Loucy (cell line): ENCODE results near the gene CASKIN2.

Source experiments
- H2AFZ ChIP-seq: fragments of 200-600 bp; sonication (generic); 2 replicates; pipeline ENCODE4 v1.6.0; 2016; ENCODE audit warnings: antibody characterized with exemption, mild to moderate bottlenecking, low read length, moderate library complexity
- H3F3A ChIP-seq: fragments of 200-600 bp; 2 replicates; pipeline ENCODE4 v1.6.0; 2016; ENCODE audit warnings: antibody characterized with exemption, low read depth, mild to moderate bottlenecking
- H3K27me3 ChIP-seq: fragments of 200-600 bp; sonication (generic); 2 replicates; pipeline ENCODE4 v1.6.1; 2014; ENCODE audit warnings: low read length, mild to moderate bottlenecking; ENCODE audit not compliant: insufficient read depth, poor library complexity, severe bottlenecking
- H3K36me3 ChIP-seq: fragments of 200-600 bp; sonication (generic); 2 replicates; pipeline ENCODE4 v1.6.1; 2016; ENCODE audit warnings: low read length; ENCODE audit not compliant: insufficient read depth
- H3K4me1 ChIP-seq: fragments of 200-600 bp; sonication (generic); 2 replicates; pipeline ENCODE4 v1.5.1; 2014; ENCODE audit warnings: low read length, mild to moderate bottlenecking; ENCODE audit not compliant: insufficient read depth, poor library complexity, severe bottlenecking
- H3K4me2 ChIP-seq: fragments of 200-600 bp; sonication (generic); 2 replicates; pipeline ENCODE4 v1.6.0; 2014; ENCODE audit warnings: antibody characterized with exemption, low read length, low read depth, mild to moderate bottlenecking; ENCODE audit not compliant: poor library complexity, severe bottlenecking
- H3K4me3 ChIP-seq: fragments of 200-600 bp; sonication (generic); 2 replicates; pipeline ENCODE4 v1.5.1; 2014; ENCODE audit warnings: low read length, mild to moderate bottlenecking, mixed read lengths; ENCODE audit not compliant: poor library complexity, severe bottlenecking
- H3K79me2 ChIP-seq: fragments of 200-600 bp; sonication (generic); 2 replicates; pipeline ENCODE4 v1.6.1; 2014; ENCODE audit warnings: low read length; ENCODE audit not compliant: insufficient read depth
- H3K9ac ChIP-seq: fragments of 200-600 bp; sonication (generic); 2 replicates; pipeline ENCODE4 v1.6.0; 2014; ENCODE audit warnings: mild to moderate bottlenecking, low read depth, low read length, moderate library complexity; ENCODE audit not compliant: poor library complexity, severe bottlenecking
- H3K9me2 ChIP-seq: fragments of 200-600 bp; sonication (generic); replicated peaks from 2 replicates; pipeline ENCODE4 v1.6.1; 2016; ENCODE audit warnings: low read depth, low read length, mixed read lengths
- H3K9me3 ChIP-seq: fragments of 200-600 bp; sonication (generic); 2 replicates; pipeline ENCODE4 v1.6.1; 2014; ENCODE audit warnings: mild to moderate bottlenecking, antibody characterized with exemption, low read length, low read depth; ENCODE audit not compliant: insufficient read depth
- H4K20me1 ChIP-seq: fragments of 200-600 bp; sonication (generic); 2 replicates; pipeline ENCODE4 v1.6.0; 2014; ENCODE audit warnings: antibody characterized with exemption, low read length, mild to moderate bottlenecking; ENCODE audit not compliant: insufficient read depth, poor library complexity, severe bottlenecking
- EZH2phosphoT487 ChIP-seq: fragments of 200-600 bp; IDR thresholded peaks from 2 replicates; pipeline ENCODE4 v1.6.1; 2018; ENCODE audit warnings: antibody characterized with exemption, mild to moderate bottlenecking, moderate library complexity, borderline replicate concordance
- TF ChIP-seq, protein P1 (sequence below): fragments of 200-600 bp; sonication (generic); conservative IDR thresholded peaks from 2 replicates; pipeline ENCODE4 v1.5.1; 2014; ENCODE audit warnings: mild to moderate bottlenecking, antibody characterized with exemption, low read length

Gene CASKIN2

DNA sequence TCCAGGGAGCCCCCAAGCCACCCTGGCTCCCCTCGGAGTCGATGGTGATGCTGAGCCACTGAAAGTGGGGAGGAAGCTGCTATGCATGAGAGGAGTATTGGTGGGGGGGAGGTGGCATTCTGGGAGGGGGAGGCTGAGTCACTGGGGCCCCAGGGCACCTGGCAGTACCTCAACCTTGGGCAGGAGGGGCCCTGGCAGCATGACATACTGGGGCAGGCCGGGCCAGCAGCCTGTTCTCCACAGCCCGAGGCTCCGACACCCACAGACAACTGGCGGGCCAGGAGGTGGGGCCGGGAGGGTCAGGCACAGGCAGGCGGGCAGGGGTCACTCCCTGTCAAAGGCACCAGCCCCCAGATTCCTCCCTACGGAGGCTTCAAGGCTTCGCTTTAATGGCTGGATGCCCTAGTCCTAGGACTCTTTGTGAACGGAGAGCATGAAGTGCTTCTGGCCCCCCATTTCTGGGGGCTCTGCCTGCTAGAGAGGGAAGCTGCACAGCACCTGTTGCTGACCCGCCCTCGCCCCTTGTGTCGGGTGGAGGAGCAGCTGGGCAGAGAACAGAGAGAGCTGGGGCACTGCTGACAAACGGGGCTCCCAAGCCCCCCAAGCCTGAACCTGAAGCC lies 928 bp downstream of the CASKIN2 start:
- Histone ChIP-seq H3K4me3 (peak overlapping the region; percentile 84), H3K79me2 (peaks cover 8% of the 10 kb centered on the region; the same call in 1 of the 2 replicates), H3F3A (no peaks in the 10 kb centered on the region), H3K27me3 (no peaks in the 10 kb centered on the region), H3K9ac (peak overlapping the region; percentile 65), H3K36me3 (no peaks in the 10 kb centered on the region), H3K4me1 (peaks cover 36% of the 10 kb centered on the region), H4K20me1 (peaks cover 13% of the 10 kb centered on the region), H3K9me3 (no peaks in the 10 kb centered on the region), H3K9me2 (no peaks in the 10 kb centered on the region), H2AFZ (0 out of 2 replicates have a peak overlapping the region, but pooled peaks have one; percentile 65), H3K4me2 (peak overlapping the region; percentile 99)
- no peak for TF ChIP-seq EZH2phosphoT487
- TF ChIP-seq, protein P1, sequence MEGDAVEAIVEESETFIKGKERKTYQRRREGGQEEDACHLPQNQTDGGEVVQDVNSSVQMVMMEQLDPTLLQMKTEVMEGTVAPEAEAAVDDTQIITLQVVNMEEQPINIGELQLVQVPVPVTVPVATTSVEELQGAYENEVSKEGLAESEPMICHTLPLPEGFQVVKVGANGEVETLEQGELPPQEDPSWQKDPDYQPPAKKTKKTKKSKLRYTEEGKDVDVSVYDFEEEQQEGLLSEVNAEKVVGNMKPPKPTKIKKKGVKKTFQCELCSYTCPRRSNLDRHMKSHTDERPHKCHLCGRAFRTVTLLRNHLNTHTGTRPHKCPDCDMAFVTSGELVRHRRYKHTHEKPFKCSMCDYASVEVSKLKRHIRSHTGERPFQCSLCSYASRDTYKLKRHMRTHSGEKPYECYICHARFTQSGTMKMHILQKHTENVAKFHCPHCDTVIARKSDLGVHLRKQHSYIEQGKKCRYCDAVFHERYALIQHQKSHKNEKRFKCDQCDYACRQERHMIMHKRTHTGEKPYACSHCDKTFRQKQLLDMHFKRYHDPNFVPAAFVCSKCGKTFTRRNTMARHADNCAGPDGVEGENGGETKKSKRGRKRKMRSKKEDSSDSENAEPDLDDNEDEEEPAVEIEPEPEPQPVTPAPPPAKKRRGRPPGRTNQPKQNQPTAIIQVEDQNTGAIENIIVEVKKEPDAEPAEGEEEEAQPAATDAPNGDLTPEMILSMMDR, result no peak

DNA sequence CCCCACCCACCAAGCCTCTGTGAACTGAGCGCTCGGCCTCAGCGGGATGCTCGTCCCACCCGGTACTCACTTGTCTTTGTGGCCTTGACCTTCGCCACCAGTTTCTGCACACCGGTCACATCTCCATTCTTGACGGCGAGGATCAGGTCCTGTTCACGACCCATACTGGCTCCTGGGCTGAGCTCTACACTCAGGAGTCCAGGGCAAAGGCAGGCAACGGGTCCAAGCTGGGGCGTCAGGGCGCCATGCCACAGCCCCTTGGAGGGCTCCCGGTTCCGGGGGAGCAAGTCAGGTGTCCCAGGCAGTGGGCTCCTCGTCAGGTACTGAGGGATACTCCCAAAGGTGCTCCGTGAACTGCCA lies 1.7 kb downstream of the CASKIN2 start:
- Histone ChIP-seq H3K36me3 (no peaks in the 10 kb centered on the region), H3K9me2 (no peaks in the 10 kb centered on the region), H3K4me2 (peak overlapping the region; percentile 99), H3F3A (no peaks in the 10 kb centered on the region), H3K9me3 (no peaks in the 10 kb centered on the region), H3K79me2 (peaks cover 8% of the 10 kb centered on the region; the same call in 1 of the 2 replicates), H4K20me1 (peaks cover 13% of the 10 kb centered on the region), H3K4me1 (peaks cover 32% of the 10 kb centered on the region), H2AFZ (no peak overlapping the region), H3K4me3 (no peak overlapping the region), H3K9ac (no peak overlapping the region), H3K27me3 (no peaks in the 10 kb centered on the region)
- TF ChIP-seq, protein P1, result no peak
- no peak for TF ChIP-seq EZH2phosphoT487

DNA sequence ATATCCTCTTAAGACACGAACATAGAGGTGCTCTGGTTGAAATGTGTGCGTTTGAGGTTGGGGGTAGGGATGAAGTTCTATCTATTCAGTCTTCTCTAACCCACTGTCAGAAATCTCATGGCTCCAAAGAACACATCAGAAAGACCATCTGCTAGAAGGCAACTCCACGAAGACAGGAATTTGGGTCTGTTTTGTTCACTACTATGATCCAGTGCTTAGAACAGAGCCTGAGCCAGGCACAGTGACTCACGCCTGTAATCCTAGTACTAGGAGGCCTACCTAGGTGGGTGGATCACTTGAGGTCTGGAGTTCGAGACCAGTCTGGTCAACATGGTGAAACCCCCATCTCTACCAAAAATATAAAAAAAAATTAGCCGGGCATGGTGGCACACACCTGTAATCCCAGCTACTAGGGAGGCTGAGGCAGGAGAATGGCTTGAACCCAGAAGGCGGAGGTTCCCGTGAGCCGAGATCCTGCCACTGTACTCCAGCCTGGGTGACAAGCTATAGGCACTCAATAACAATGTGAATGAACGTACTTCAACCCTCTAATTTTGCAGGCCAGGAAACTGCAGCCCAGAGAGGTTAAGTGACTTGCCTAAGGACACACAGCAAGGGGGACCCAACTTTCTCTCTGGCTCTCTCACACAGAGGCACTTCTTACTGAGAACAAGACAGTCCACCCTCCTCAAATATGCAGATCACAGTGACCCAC lies 2.3 kb downstream of the CASKIN2 start:
- TF ChIP-seq, protein P1, result no peak
- TF ChIP-seq EZH2phosphoT487, result no peak
- Histone ChIP-seq H3K79me2 (peaks cover 8% of the 10 kb centered on the region; the same call in 1 of the 2 replicates), H3K4me3 (no peak overlapping the region)

More for the DNA sequence above, 2.3 kb downstream of the CASKIN2 start:
- Histone ChIP-seq H3K27me3 (no peaks in the 10 kb centered on the region), H3K4me1 (peaks cover 27% of the 10 kb centered on the region), H3K36me3 (no peaks in the 10 kb centered on the region), H3K4me2 (no peak overlapping the region), H4K20me1 (peaks cover 12% of the 10 kb centered on the region), H3F3A (no peaks in the 10 kb centered on the region), H3K9me2 (no peaks in the 10 kb centered on the region), H3K9me3 (no peaks in the 10 kb centered on the region), H3K9ac (no peak overlapping the region), H2AFZ (no peak overlapping the region)
